Activated gamma-delta T cell treated with Interleukin-2 at 50 U/mL for 16 hours (primary cell): Measurements from ENCODE around the gene AJUBA.
A peak's percentile ranks its signal among the peaks of the same experiment; 100 is the strongest.
"Not testable (repeated sequence)": the region's sequence is repeated elsewhere in the genome, so short reads cannot be mapped to it uniquely, and the experiment has no call there.

Experiments
- DNase-seq: peaks from one replicate; pipeline ENCODE4 v3.0.0-alpha.2; 2020

The AJUBA gene

DNA sequence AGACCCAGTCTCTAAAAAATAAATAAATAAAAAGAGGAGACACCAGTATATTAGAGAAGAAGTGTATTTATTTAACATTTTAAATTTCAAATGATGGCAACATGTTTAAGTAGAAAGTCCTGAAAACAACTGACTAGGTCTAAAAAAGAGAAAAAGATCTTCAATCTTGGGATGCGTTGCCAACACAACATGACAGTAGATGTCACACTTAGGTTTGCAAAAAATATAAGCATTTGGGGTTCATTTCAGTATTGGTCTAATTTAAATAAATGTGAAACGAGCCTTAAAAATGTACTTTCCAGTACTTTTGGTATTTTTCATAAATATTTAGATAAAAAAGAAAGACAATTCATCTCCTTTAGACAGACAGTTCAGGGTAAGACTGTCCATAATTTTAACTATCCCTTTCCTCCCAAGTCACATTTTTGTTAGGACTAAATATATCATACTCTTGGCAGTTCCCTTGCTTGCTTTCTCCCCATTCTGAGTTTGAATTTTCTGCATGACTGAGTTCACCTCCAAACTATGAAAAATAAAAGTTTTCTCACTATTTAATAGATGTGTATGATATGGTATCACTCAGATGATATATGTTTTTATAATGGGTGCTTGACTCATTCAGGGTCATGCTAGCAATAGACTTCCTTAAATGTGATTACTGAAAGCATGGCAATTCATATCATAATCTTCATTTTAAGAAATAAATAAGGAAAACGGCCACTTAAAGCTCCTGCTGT, 23.3 kb upstream of the AJUBA start:
- DNase-seq = no peak

DNA sequence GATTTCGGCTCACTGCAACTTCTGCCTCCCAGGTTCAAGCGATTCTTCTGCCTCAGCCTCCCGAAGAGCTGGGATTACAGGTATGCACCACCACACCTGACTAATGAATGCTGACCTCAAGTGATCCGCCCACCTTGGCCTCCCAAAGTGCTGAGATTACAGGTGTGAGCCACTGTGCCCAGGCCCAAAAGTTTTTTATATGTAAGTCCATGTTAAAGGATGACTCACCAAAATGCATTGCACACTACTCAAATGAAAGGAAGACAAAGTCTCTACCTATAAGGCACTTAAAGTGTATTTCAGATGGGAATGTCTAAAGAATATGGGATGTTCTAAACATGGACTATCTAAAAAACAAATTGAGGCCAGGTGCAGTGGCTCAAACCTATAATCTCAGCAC, 21.9 kb upstream of the AJUBA start:
- DNase-seq = not testable (repeated sequence)

- DNase-seq = no peak
These were observed 20.2 kb upstream of the AJUBA start for GRCh38 chr14:23002592-23002991.

DNA sequence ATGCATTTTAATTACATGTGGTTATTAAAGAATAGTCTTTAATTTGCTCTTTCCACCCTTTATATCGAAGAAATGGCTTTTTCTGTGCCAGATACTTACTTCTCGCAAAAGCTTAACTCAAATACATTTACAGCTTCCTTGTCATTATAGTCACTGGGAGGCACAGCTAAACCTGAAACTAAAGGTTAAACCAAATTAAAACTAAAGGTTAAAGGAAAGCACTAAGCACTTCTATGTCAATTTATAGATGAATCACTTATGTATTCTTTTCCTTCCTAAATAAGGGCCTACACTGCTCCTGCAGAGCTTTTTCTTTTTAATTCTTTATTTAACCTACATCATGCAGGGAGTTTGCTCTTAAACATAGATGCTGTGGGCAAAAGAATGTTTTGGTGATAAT, 18.5 kb upstream of the AJUBA start:
- DNase-seq = no peak

DNA sequence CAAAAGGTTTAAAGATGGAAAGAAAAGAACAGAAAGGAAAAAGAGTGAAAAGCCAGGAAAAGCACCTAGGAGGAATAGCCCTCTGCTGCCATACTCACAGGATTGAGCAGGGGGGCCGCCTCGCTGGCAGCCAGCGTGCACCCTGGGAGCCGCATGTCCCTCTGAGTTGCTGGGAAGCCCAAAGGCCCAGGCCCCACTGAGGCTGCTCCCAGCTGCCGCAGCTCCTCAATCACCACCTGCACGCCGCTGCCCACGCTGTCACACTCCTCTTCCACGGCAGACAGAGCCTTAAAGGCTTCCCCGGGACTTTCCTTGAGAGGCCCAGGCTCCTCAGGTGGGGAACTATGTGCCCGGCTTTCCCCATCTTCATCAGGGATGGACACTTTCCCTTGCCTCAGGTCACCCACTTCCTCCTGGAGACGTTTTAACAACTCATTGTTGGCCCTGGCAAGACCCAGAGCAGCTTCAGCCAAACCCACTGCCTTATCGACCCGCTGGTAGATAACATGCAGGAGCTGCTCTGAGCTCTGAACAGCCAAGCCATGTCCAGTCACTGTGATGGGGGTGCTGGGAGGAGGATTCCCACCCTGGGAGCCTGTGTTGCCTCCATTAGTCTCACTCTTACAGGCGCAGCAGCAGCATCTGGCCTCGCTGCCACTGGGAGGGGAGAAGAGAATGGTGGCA, 16.1 kb upstream of the AJUBA start:
- no peak for DNase-seq

DNA sequence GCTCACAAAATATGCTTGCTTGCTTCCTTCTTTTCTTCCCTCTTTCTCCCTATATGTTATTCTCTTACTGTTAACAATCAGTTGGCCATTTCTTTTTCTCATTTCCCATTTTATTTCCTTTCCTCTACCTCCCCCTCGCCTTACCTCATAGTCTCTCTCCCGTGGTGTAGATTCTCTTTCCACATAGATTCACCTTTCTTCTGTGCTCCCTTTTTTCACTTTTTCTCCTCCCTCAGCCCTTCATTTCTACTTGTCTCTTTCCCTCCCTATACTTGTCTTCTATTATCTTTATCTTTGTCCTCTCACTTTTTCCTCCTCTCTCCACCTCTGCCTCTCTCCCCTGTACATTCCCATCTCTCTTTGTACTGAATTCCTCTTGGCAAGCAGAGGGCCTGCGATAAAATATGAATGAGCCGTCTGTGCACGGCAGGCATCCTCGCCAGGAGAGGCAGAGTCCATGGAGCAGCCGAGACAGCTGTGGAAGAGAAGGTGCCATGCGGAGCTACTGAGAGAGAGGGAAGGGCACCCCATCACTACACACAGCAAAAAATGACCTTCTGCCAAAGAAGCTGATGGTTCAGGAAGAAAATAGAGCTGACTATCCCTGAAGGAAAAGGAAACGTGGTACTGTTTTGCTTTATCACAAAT, 15.4 kb upstream of the AJUBA start:
- no peak for DNase-seq

DNA sequence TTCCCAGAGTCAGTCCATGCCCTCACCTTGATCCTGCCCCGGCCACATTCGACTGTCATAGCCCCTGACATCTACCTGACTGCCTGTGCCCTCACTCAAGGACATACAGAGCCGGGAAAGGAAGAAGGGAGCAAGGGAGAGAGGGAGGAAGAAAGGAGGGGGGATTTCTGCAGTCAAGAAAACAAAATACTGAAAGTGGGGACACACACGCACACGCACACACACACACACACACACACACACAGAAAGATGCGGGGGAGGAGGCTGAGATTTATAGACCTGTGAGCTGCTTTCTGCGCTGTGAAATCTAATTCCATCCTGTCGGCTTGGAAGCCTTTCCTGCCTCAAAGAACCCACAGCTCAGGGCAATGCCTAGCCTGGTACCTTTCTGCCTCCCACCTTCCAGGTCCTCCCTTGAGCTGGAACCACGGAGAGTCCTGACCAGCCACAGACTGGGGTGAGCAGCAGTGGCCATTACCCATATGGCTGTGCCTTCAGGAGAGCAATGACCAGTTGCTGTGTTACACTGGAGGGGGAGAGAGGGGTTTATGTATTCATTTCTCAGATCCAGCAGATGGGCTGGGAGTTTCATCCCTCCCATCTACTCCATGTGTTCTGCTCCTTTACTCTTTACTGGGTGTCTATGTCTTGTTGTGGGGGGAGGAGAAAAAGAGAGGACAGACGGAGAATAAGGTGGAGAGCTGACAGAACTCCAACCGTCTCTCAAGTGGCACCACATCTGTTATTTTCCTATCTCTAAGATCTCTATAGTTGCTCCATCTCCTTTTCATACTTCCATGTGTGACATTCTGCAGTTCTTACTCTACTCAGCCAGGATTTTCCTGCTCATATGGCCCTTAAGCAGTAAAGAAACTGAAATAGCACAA, 14.7 kb upstream of the AJUBA start:
- DNase-seq = no peak

DNA sequence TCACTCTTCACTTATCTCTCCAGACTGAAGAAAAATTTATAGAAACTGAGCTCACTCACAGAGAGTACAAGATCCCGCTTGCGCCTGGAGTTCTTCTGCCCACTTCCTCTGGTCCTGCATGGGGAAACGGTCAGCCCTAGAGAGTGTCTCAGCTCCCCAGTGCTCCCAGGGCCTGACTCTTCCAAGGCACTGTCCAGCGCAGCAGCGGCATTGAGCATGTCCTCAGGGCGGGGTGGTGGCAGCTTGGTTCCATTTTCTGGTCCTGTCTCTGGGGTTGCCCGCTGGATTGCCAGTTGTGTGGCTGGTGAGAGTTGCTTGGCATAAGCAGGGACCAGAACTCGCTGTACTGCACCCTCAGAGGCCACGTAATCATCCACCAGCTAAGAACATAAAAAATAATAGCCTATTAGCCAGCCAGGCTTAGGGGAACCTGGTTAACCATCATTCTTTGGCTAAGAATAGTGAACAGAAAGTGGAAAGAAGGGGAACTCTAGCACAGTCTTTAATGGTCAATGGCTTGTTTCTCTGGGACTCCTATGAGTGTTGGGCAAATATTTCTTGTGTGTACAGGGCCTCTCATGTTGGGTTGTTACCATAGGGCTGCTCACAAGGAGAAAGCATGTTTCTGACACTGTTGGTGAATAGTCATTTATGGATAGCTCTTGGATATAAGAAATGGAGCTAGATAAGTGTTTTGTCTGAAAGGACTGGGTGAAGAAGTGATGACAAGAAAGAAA, 13.7 kb upstream of the AJUBA start:
- DNase-seq = no peak

DNA sequence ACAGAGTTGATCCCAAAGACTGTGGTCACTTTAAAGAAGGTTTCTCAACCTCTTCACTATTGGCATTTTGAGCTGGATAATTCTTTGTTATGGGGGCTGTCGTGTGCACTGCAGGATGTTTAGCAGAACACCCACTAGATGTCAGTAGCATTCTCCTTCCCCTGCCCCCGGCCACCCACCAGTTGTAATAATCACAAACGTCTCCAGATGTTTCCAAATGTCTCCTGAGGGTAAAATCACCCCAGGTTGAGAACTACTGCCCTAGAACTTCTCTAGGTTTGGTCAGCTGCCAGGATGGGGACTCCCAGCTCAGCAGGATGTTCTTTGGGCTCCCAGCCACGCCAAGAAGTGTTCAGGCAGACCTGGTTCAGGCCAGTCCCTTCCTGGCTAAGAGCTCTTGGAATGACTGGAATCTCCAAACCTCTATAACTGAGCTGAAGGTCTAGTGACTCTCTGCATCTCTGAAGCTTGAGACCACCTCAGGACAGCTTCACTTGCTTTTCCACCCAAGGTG, 12.5 kb upstream of the AJUBA start:
- peak; percentile 19 for DNase-seq

DNA sequence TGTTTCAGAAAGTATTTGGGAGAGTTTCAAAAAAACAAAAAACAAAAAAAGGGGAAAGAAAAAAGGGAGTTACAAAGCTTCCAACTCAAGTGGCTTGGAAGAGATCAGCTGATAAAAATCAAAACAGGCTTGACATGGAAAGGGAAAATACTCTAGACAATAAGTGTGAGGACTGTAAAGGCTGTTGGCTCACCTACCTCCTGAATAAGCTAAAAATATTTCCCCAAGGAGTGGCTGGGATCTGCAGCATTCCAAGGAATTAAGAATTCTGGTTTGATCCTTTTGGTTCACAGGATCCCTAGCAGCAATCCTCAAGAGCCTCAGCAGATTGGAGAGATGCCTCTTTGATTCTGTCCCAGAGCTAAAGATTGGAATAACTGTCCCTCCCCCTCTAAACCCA, 11.2 kb upstream of the AJUBA start:
- DNase-seq = no peak

GRCh38 chr14:22991852-22992251, 9.5 kb upstream of the AJUBA start:
- DNase-seq = no peak

DNA sequence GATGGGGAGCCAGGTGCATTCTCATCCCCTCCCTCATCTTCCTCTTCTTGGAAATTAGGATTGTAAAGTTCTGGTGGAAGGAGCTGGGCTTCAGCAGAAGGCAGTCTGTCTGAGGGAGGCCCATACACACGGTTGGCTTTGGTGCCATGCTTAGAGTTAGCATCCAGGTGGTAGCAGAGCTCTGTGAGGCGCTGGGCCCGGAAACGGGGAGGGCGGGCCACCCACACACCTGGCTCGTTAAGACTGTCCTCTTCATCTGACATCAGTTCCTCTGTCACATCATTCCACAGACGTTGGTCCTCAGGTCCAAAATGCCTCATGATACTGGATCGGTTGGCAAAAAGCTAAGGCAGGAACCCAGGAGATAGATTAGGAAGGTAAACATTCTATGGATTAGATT, 4.9 kb upstream of the AJUBA start:
- DNase-seq = no peak

- DNase-seq = peak; percentile 89
These were observed 4.2 kb upstream of the AJUBA start for GRCh38 chr14:22986508-22987054.

- DNase-seq = no peak
These were observed 3.6 kb upstream of the AJUBA start for GRCh38 chr14:22985894-22986507.

GRCh38 chr14:22984959-22985658, 2.8 kb upstream of the AJUBA start:
- DNase-seq = no peak

GRCh38 chr14:22981876-22982476, 375 bp downstream of the AJUBA start:
- DNase-seq = no peak

- DNase-seq = no peak
These were observed 1.1 kb downstream of the AJUBA start for GRCh38 chr14:22981090-22981875.

DNA sequence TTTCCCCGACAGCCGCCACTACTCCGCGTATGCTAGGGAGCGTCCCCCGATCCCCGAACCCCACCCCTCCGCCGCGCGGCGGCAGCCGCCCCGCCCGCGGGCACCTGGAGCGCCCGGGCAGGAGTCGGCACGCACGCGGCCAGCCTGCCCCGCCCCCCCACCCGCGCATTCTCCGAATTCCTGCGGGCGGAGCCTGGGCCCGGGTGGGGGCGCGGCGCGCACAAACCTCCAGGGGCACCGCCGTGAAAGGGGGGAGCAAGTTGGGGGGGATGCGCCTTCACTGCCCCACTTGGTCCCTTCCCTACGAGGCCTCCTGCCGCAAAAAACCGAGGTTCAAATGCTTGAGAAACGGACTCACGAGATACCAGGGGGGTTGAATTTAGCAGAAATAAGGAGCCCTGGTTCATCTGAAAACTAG, 1.7 kb downstream of the AJUBA start:
- DNase-seq = no peak

- no peak for DNase-seq
These were observed 2.5 kb downstream of the AJUBA start for GRCh38 chr14:22979748-22980392.
